Stimulated activated CD4-positive, alpha-beta T cell treated with anti-CD3 and anti-CD28 coated beads, Interleukin-1b, Interleukin-23, amount 100 ng/mL, for 1 hour (primary cell): ENCODE results near the gene ADAMTS16.

Source experiments
- DNase-seq, 2 donors: peaks; one replicate each; pipeline ENCODE4 v3.0.0-alpha.2; 2020; ENCODE audit warnings: low read depth in 2 of 2

The ADAMTS16 gene

DNA sequence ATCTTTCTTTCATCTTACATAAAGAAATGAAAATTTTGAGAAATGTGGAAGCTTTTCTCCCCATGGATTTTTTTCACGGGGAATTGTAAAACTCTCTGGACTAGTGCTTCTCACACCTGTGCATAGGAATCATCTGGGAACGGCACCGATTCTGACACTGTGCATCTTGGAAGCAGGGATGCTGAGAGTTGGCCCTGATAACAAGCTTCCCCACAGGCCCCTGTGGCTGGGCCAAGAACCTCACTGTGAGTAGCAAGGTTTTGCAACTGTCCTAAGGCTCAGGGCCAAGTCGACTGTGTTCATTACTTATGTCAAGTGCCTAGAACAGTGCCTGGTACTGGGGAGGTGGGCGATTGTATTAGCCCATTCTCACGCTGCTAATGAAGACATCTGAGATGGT lies 174.5 kb downstream of the ADAMTS16 start:
- no peak for DNase-seq

DNA sequence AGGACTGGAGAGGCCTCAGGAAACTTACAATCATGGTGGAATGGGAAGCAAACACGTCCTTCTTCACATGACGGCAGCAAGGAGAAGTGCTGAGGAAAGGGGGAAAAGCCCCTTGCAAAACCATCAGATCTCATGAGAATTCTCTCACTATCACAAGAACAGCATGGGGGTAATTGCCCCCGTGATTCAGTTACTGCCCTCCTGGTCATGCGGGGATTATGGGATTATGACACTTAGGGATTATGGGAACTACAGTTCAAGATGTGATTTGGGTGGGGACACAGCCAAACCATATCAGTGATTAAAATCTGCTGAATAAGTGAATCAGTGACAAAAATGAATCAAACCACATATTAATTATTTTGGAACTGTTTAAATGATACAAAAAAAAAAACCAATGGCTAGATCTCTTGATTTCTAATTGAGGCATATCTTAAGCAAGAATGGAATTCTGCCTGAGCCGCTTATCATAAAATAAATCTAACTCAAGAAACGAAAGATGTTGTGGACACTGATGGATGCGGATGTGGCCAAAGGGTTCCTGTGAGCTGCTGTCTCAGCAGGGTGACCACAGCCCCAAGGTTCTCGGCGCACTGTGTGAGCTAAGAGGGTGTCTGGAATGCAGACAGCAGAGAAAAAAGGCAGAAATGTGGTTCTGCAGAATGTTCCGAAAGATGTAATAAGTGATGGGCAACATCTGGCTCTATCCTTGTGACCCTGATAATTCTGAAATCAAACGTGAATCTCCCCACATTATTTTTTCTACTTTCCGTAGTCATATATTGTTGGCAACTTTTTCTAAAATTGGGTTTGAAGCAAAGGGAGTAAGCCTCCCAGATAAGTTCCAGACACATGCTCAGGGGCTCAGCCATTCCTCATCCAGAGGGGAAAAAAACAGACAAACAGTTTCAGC lies 175.2 kb downstream of the ADAMTS16 start:
- DNase-seq, result no peak

DNA sequence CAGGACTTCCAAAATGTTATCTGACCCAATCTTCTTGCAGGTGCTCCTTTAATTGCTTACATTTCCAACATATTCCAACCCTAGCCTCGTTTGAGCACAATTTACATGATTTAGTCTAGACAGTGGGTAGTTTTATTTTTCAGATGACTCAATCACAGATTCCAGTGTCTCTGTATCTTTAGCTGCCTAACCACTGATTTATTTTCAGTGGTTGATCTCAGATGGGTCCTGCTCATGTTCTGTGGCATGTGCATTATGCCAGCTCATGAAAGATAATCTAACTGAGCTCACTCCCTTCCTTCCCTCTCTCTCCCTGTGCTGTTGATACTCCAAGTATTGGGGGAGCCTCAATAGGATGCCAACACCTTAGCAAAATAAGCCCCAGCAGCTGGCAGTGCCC lies 176.2 kb downstream of the ADAMTS16 start:
- DNase-seq, result no peak

DNA sequence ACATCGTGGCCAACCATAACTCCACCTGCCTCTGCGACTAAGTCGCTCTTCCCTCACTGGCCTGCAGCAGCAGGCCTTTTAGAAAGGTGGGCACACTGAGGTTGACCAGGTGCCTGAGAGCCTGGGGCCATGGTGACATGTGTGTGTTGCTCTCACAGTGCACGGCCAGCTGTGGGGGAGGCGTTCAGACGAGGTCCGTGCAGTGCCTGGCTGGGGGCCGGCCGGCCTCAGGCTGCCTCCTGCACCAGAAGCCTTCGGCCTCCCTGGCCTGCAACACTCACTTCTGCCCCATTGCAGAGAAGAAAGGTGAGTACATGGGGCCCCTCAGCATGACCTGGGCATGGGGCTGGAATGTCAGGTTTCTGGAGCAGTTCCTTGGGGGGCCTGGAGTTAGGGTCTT lies 177.8 kb downstream of the ADAMTS16 start:
- no peak for DNase-seq

DNA sequence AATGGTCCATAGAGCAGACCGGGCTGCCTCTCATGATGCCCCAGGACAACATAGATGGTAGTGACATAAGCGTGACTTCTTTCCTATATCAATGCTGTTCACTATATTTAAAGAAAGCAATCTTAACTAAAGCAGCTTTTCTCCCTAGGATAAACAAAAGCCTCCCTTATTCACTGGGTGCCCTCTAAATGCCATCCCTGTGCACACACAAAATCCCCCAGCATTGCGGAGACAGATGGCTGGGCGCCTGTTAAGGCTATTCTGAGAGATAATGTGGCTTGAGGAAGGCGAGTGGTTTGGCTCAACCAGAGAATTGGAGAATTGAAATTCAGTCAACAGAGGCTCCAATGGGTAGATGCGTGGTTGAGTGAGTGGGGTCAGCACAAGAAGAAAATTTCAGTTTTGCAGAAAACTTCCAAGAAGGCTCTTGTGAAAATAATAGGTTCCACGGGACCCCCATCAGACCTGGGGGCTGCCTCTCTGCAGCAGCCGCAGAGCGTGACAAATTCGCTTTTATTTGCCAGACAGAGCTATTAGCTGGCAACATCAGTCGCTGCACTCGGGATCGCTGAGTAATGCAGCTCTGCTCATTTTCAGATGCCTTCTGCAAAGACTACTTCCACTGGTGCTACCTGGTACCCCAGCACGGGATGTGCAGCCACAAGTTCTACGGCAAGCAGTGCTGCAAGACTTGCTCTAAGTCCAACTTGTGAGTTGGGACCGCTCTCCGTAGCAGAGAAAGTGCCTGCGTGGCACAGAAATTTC lies 178.5 kb downstream of the ADAMTS16 start:
- DNase-seq, result no peak

DNA sequence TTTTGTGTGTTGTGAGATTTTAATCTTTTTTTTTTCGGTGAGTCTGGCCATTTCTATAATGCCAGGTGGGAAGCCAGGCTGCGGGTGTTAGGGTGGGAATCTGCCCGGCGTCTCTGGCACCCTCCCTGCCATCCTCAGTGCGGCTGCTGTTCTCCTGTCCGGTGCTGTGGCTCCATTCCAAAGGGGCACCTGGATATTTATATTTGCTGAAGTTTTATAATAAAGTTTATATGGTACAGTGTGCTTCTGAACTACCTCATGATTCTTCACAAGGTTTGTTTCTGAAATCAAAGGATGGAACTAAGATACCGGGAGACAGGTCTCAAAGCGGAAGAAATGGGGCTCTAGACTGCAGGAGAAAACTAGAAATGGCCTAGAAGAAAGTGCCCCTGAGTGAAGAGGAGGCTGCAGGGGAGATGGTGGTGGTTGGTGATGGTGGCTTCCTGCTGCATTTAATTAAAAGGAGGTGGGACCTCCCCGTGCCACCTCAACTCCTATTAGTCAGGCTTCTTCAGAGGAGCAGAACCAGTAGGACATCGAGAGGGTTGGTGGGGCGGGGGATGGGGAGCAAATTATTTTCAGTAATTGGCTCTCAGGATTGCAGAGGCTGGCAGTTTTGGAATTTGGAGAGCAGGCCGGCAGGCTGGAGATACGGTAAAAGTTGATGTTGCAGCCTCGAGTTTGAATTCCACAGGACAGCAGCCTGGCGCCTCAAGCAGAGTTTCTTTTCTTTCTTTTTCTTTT lies 180.1 kb downstream of the ADAMTS16 start:
- DNase-seq, result no peak

DNA sequence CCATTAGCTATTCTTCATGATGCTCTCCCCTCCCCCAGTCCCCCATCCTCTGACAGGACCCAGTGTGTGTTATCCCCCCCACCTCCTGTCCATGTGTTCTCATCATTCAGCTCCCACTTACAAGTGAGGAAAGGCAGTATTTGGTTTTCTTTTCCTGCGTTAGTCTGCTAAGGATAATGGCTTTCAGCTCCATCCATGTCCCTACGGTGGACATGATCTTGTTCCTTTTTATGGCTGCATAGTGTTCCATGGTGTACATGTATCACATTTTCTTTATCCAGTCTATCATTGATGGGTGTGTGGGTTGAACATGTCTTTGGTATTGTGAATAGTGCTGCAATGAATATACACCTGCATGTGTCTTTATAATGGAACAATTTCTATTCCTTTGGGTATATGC lies 181.0 kb downstream of the ADAMTS16 start:
- DNase-seq, result no peak

DNA sequence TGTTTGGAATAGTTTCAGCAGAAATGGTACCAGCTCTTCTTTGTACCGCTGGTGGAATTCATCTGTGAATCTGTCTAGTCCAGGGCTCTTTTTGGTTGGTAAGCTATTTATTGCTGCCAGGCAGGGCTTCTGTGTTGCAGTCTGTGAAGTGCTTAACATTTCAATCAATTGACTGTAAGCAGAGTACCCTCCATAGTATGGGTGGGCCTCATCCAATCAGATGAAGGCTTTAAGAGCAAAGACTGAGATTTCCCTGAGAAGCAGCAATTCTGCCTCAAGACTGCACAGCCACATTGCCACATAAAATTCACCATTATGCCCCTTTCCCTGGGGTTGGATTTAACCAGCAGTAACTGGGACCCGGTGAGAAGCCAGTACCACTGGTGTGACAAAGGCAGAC lies 183.4 kb downstream of the ADAMTS16 start:
- DNase-seq, result no peak

DNA sequence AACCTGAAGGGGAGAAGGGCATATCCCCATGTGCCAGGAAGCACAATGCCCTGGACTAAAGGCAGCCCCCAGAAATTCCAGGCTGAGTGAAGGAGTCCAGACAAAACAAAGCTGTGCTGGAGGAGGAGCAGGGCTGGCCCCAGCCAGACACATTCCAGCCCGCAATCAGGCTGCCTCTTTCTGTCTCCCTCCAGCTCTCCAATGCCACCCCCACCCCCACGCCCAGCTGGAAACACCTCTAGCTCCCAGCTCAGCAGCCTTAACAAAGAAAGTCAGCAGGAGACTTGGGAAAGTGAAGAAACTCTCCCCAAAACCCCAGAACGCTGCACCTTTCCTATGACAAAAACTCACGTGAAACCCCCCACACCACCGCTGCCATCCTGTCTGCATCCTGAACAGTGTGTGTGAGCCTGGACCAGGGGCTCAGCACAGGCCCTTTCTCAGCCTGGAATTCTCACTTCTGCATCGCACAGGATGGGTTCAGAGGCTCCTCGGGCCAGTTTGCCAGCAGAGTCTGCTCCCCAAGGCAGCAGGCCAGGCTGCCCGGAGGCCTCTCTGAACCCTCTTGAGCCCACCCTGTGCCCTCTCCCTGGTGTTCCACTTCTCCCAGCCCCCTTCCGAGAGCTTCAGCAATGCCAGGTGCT lies 186.1 kb downstream of the ADAMTS16 start:
- DNase-seq, result no peak

DNA sequence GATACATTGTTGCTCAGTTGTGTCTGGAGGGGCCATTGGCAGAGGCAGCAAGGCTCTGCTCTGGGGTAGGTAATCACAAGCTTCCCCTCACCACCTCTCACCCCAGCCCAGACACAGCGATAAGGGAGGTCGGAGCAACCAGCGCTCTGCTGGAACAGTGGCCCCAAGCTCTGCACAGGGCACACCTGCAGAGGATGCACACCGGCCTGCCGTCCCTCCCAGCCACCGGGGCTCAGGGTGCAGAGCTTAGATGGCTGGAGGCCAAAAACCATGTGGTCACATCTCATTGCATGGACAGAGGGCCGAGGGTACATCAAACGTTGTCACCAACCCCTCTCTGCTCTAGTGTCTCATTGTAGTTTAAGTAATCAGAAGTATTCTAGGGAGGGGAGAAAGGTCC lies 187.0 kb downstream of the ADAMTS16 start:
- DNase-seq, result no peak

DNA sequence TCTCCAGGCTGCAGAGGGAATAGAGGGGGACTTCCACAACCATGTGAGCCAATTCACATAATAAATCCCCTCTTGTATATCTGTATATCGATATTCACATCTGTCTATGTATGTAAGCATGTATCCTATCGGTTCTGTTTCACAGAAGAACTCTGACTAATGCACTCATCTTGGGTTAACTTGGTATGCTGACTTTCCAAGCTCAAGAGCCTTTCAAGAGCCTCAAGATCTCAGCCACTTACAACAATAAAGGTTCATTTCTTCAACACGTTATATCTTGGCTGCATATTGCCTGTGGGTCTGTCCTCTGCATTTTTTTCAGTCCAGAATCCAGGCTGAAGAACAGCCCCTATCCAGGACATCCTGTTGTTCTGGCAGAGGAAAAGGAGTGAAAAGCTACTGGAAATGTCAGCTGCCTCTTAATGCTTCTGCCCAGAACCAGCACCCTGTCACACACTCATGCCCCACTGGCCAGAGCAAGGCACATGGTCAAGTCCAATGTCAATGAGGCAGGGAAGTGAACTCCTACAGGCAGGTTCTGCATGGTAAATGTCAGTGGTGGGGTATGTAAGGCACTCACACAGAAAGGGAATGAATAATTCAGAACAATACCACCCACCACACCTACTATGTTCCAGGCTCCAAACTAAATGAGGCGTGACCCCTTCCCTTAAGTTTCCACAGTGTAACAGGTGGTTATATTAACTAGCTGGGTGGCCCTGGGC lies 190.8 kb downstream of the ADAMTS16 start:
- no peak for DNase-seq

DNA sequence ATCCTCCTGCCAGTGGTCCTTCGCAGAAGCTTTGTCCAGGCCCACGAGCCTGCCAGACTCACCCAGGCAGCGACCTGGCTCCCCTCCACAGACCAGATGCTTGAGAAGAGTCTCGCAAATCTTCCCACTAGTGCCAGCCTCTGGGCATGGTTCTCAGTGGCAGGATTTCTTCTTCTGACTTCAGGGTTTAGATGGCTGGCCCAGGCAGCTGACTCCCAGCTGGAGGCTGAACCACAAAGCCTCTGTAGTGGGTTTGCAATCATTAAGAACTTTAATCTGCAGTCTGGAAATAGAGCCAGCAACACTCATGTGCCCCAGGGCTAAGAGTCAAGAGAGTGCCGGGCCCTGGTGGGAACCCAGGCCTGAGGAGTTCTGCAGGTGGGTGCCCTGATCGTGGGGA lies 191.7 kb downstream of the ADAMTS16 start:
- no peak for DNase-seq

DNA sequence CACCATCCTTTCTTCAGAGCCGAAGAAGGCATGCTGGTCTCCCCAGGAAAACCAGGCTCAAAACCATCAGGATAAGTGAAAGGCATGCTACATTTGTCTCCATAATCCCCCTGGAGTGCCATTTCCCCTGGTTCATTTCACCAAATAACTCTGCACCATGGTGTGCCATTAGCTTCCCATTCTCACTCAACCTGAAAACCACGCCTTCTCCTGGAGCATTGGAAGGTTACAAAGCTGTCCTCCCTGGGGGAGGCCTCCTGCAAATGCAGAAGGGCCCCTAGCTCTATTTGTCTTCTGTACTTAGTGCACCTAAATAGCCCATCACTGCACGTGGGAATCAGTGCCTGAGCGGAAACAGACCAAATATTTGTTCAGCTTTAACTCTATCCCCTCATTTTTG lies 192.2 kb downstream of the ADAMTS16 start:
- no peak for DNase-seq

DNA sequence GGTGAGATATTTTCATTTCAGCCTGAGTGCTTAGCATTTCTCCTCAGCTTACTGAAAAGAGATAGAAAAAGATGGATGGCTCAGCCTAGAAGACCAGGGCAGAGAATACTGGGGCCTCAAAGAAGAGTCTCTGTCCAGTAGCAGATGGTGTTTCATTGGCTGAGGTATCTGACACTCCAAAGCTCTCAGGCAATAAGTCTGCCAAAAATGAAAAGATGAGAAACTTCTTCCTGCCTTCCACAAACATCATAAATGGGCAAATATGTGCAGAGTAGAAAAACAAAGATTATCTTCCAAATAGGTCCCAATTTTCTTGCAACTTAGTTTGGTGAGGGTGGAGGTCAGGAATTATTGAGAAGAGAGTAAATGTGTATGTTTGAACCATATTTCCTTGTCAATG lies 195.0 kb downstream of the ADAMTS16 start:
- no peak for DNase-seq

DNA sequence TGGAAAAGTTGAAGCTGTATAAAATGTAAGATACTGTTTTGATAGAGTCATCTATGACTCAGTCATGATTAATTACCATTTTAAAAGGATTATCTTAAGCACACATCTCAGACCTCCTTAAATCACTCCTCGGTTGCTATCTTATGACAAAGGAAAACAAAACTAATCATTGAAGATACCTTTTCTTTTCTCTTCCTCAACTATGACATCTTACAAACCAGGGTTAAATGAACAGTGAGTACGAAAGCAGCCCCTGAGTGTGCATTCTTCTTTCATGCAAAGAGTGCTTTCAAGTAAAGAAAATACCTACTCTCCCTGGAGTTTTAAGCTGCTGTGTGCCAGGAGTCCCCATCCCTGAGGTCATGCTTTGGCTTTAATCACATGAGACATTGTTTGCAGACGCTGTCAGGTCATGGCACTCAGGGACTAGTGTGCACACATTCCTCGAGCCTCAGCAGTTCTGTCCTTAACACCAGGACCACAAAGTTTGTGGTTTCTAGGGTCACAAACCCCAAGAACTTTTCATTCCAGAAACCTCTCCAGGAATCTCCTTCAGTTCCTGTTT lies 195.7 kb downstream of the ADAMTS16 start:
- no peak for DNase-seq

DNA sequence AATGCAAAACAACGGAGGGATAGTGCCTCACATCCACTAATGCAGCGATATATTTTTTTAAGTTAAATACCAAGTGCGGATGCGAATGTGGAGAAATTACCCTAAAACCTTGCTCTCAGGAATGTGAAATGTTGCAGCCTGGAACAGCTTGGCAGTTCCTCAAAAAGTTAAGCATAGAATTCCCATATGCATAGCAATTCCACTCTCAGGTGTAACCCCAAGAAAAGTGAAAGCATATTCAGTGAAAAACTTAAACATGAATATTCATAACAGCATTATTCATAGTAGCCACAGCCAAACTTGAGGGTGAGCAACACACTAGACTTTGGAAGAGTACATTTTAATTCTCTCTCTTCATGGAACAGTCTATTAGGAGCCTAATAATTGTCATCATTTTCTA lies 199.1 kb downstream of the ADAMTS16 start:
- DNase-seq, result no peak

DNA sequence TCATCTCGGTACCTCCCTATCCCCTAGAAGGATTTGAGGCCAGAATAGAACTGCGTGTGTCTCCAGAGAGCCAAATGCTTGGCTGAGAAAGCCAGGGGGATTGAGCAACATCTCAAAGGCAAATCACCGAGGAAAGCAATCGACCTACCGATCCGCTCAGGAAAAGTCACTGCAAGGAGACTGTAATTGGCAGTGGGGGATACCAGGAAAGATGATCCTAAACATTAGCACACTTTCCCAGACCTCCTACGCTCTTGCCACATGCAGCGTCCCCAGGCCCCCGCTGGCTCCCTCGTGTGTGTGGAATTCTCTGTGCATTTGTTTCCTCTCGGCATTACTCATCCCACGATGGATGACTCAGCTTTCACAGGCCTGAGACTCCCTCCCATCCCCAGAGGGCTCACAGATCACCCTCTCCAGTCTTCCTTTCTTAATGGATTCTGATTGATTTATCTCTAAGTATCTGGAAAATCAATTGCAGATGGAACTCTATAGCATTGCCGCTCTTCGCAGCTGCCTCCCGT lies 200.1 kb downstream of the ADAMTS16 start:
- DNase-seq, result no peak

DNA sequence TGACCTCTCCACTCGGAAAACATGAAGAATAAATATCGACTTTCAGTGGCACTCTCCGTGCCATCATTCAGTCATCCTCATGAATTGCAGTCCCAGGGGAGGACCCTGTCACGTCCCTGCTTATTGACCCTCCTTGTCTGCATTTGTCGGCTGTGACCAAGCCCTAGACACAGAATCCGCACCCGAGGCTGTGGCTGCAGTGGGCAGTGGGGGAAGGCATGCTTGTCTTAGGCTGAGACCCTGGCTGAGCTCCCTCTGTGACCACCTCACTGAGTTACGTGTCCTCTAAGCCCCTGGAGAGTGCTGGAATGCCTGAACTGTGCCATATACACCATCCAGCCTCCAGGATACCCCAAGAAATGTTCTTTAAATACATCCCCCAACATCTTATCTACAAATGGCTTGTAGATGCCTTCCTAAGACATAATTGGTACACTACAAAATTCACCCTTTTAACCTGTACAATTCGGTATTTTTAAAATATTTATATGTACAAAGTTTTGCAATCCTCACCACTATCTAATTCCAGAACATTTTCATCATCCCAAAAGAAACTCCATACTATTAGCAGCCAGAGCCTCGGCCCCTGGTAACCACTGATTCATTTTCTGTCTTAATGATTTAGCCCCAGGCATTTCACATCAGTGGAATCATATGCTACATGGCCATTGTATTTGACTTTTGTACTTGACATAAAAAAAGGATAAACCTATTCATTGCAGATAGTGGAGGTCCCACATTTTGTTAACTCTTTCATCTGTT lies 201.6 kb downstream of the ADAMTS16 start:
- DNase-seq, result no peak

DNA sequence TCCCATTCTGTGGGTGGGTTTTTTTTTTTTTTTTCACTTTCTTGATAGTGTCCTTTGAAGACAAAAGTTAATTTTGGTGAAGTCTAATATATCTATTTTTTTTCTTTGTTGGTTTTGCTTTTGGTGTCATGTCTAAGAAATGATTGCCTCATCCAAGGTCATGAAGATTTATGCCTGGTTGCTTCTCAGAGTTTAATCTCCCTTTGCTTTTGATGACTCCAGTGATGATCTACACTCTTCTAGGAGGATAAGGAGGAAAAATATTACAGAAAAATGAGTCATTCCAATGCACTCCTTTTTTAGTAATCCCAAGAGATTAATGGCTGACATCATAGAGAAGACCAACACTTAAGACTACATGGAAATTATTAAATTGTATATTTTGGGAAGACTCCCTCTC lies 202.7 kb downstream of the ADAMTS16 start:
- DNase-seq, result no peak

DNA sequence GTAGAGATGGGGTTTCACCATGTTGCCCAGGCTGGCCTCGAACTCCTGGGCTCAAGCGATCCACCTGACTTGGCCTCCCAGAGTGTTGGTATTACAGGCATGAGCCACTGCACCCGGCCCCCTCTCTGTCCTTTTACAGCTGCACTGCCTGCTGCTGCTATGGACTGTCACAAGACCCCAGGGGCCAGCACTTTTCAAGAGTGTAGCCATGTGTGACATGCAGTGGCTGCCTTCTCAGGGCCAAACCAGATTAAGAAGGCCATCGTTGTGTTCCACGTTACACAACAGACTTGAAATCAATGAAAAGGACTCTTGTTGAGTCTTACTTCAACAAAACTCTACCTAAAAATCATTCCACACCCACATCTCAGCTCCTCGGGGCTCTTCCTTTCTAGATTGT lies 203.4 kb downstream of the ADAMTS16 start:
- no peak for DNase-seq
